CD14-positive monocyte (primary cell): ENCODE results near the gene BPIFB4. TPM values are rescaled to one million over a fixed set of nuclear protein-coding genes. Genes with fewer than 3 reads are reported as not detected.

ENCODE experiments used
- DNase-seq, 3 donors: peaks; one replicate each; pipeline ENCODE4 v3.0.0-alpha.2; 2011 to 2022
- H2AFZ ChIP-seq: 2 replicates; pipeline ENCODE4 v1.6.0; 2012; ENCODE audit warnings: mild to moderate bottlenecking, low read depth, low read length, inconsistent platforms; ENCODE audit not compliant: insufficient read depth, poor library complexity, severe bottlenecking
- H3K27ac ChIP-seq, 2 donors: 1 replicate in 1 of 2; 2 replicates in 1 of 2; pipeline ENCODE4 v1.5.1; 2012 to 2013; ENCODE audit warnings: low read length in 2 of 2, control low read depth in 1 of 2, inconsistent platforms in 1 of 2, low read depth in 1 of 2, mild to moderate bottlenecking in 1 of 2
- H3K27me3 ChIP-seq, 2 donors: one replicate each; pipeline versions ENCODE4 v1.6.0 to v1.6.1; 2011 to 2013; ENCODE audit warnings: low read length in 2 of 2; ENCODE audit not compliant: control insufficient read depth in 2 of 2, insufficient read depth in 2 of 2
- H3K36me3 ChIP-seq, 2 donors: replicated peaks in 1 of 2; 1 replicate in 1 of 2; 2 replicates in 1 of 2; pipeline versions ENCODE4 v1.5.1 to v1.6.1; 2012 to 2013; ENCODE audit warnings: low read length in 2 of 2, control low read depth in 1 of 2, inconsistent platforms in 1 of 2, mild to moderate bottlenecking in 1 of 2; ENCODE audit not compliant: insufficient read depth in 2 of 2, control insufficient read depth in 1 of 2
- H3K4me1 ChIP-seq, 2 donors: 1 replicate in 1 of 2; 2 replicates in 1 of 2; pipeline versions ENCODE4 v1.5.1 to v1.6.1; 2012 to 2013; ENCODE audit warnings: low read length in 2 of 2, control low read depth in 1 of 2, inconsistent platforms in 1 of 2, mild to moderate bottlenecking in 1 of 2, moderate library complexity in 1 of 2; ENCODE audit not compliant: insufficient read depth in 2 of 2, control insufficient read depth in 1 of 2
- H3K4me2 ChIP-seq: replicated peaks from 2 replicates; pipeline ENCODE3; 2012; ENCODE audit warnings: low read length, moderate library complexity, mild to moderate bottlenecking; ENCODE audit not compliant: poor library complexity, severe bottlenecking; ENCODE audit errors: extremely low read depth
- H3K4me3 ChIP-seq, 3 experiments: fragments of 200-600 bp in 1 of 3; sonication (generic) in 1 of 3; replicated peaks in 1 of 3; 1 replicate in 2 of 3; 2 replicates in 1 of 3; pipeline ENCODE4 v1.5.1; 2011 to 2013; ENCODE audit warnings: low read length in 3 of 3, mild to moderate bottlenecking in 3 of 3, control low read depth in 2 of 3, low read depth in 2 of 3, inconsistent platforms in 1 of 3, moderate library complexity in 1 of 3
- H3K79me2 ChIP-seq: 2 replicates; pipeline ENCODE4 v1.6.0; 2012; ENCODE audit warnings: mild to moderate bottlenecking, control low read depth, inconsistent platforms, low read length, moderate library complexity; ENCODE audit not compliant: insufficient read depth
- H3K9ac ChIP-seq: 2 replicates; pipeline ENCODE4 v1.6.0; 2017; ENCODE audit warnings: low read length, mild to moderate bottlenecking; ENCODE audit not compliant: insufficient read depth, poor library complexity, severe bottlenecking
- H3K9me3 ChIP-seq, 2 donors: replicated peaks in 1 of 2; 1 replicate in 1 of 2; 2 replicates in 1 of 2; pipeline versions ENCODE4 v1.5.1 to v1.6.1; 2012 to 2013; ENCODE audit warnings: low read length in 2 of 2, control low read depth in 1 of 2; ENCODE audit not compliant: control insufficient read depth in 1 of 2, insufficient read depth in 1 of 2
- H4K20me1 ChIP-seq: 2 replicates; pipeline ENCODE4 v1.6.0; 2012; ENCODE audit warnings: mild to moderate bottlenecking, low read length, control low read depth, moderate library complexity; ENCODE audit not compliant: insufficient read depth
- H3K27ac Mint-ChIP-seq, 7 donors: one replicate each; pipeline ENCODE4 v1.8.0; 2020; ENCODE audit warnings: mild to moderate bottlenecking in 7 of 7, mixed read lengths in 7 of 7, moderate library complexity in 6 of 7, inconsistent platforms in 2 of 7
- H3K27me3 Mint-ChIP-seq, 3 donors: one replicate each; pipeline ENCODE4 v1.8.0; 2021 to 2022; ENCODE audit warnings: low read depth in 3 of 3, mild to moderate bottlenecking in 3 of 3, mixed read lengths in 3 of 3, moderate library complexity in 3 of 3, inconsistent platforms in 1 of 3
- H3K36me3 Mint-ChIP-seq, 2 donors: one replicate each; pipeline ENCODE4 v1.8.0; 2020; ENCODE audit warnings: mixed read lengths in 2 of 2, inconsistent platforms in 1 of 2, mild to moderate bottlenecking in 1 of 2
- H3K4me1 Mint-ChIP-seq: one replicate; pipeline ENCODE4 v1.8.0; 2020; ENCODE audit warnings: mild to moderate bottlenecking, mixed read lengths
- H3K4me3 Mint-ChIP-seq, 2 donors: one replicate each; pipeline ENCODE4 v1.8.0; 2020; ENCODE audit warnings: mild to moderate bottlenecking in 2 of 2, mixed read lengths in 2 of 2, moderate library complexity in 1 of 2
- H3K9me3 Mint-ChIP-seq, 7 donors: one replicate each; pipeline ENCODE4 v1.8.0; 2020 to 2022; ENCODE audit warnings: mixed read lengths in 7 of 7, mild to moderate bottlenecking in 6 of 7, moderate library complexity in 6 of 7, inconsistent platforms in 2 of 7
- CTCF ChIP-seq: fragments of 200-600 bp; IDR thresholded peaks from one replicate; pipeline ENCODE4 v1.8.0; 2022; ENCODE audit warnings: antibody characterized with exemption, mild to moderate bottlenecking
- WGBS: methylation state at CpG from one replicate; pipeline ENCODE4 v1.1.5; 2013; ENCODE audit warnings: missing lambda C conversion rate; ENCODE audit not compliant: insufficient coverage; 5-methylcytosine and 5-hydroxymethylcytosine counted together
- intact Hi-C, 2 donors: fragments of 100-400 bp; cut with micrococcal nuclease; formaldehyde crosslinking; loops; one replicate each; pipeline versions ENCODE4 v1.15.0 to v1.15.1; 2023
- polyA plus RNA-seq, 3 donors: library from polyadenylated mRNA; depleted of rRNA in 1 of 3; unstranded in 2 of 3; stranded (reverse) in 1 of 3; fragments of 300-500 nt in 2 of 3; fragments of >200 nt in 1 of 3; fragmentation: Illumina TruSeq in 2 of 3; gene quantifications; 1 replicate in 2 of 3; 2 replicates in 1 of 3; pipeline ENCODE4 v1.2.3, GENCODE V29; 2012 to 2021

The BPIFB4 gene
- polyA plus RNA-seq, 3 donors, result not detected

- Histone ChIP-seq H3K79me2 (no peaks in the 10 kb centered on the region), H3K4me1 (peaks cover 11 to 12% of the 10 kb centered on the region in 2 donors), H3K36me3 (no peaks in the 10 kb centered on the region), H3K4me2 (no peak overlapping the region), H3K9ac (peak overlapping the region; percentile 1), H3K27ac (no peak overlapping the region), H4K20me1 (no peaks in the 10 kb centered on the region), H3K9me3 (no peaks in the 10 kb centered on the region), H3K4me3 (no peak overlapping the region), H2AFZ (no peak overlapping the region), H3K27me3 (no peaks in the 10 kb centered on the region)
- Mint-ChIP-seq H3K4me3 (no peak overlapping the region), H3K27me3 (peaks cover 1 to 3% (median 1%) of the 10 kb centered on the region in 3 donors), H3K9me3 (no peaks in the 10 kb centered on the region), H3K4me1 (peaks cover 13% of the 10 kb centered on the region), H3K27ac (peak overlapping the region in 1 of 7 donors; percentile 66), H3K36me3 (no peaks in the 10 kb centered on the region)
- intact Hi-C loops, result no loop called here
- no peak for DNase-seq
- no peak for TF ChIP-seq CTCF
- 80% methylated on average over 16 of the region's 19 CpGs for WGBS
Observed at GRCh38 chr20:33070111-33071053, 9.1 kb upstream of the BPIFB4 start.

- H3K27ac Mint-ChIP-seq, result no peak overlapping the region
Observed at GRCh38 chr20:33071198-33071597, 8.2 kb upstream of the BPIFB4 start.

More at GRCh38 chr20:33071198-33071597, 8.2 kb upstream of the BPIFB4 start:
- H3K9me3 ChIP-seq, result no peaks in the 10 kb centered on the region
- DNase-seq, result no peak
- Mint-ChIP-seq H3K27me3 (peaks cover 1 to 2% (median 1%) of the 10 kb centered on the region in 3 donors), H3K9me3 (no peaks in the 10 kb centered on the region), H3K4me3 (no peak overlapping the region), H3K36me3 (no peaks in the 10 kb centered on the region), H3K4me1 (peaks cover 13% of the 10 kb centered on the region)
- H3K27ac ChIP-seq, result no peak overlapping the region
- intact Hi-C loops, result no loop called here
- H3K9ac ChIP-seq, result no peak overlapping the region
- no peak overlapping the region for H2AFZ ChIP-seq
- H4K20me1 ChIP-seq, result no peaks in the 10 kb centered on the region
- H3K27me3 ChIP-seq, result no peaks in the 10 kb centered on the region
- H3K36me3 ChIP-seq, result no peaks in the 10 kb centered on the region
- no peak overlapping the region for H3K4me3 ChIP-seq
- WGBS, result 90% methylated on average over 2 of the region's 5 CpGs
- no peak overlapping the region for H3K4me2 ChIP-seq
- H3K4me1 ChIP-seq, result peaks cover 11 to 12% of the 10 kb centered on the region in 2 donors
- no peak for TF ChIP-seq CTCF
- no peaks in the 10 kb centered on the region for H3K79me2 ChIP-seq
